ENCODE results near the gene GAREM1.

DNA sequence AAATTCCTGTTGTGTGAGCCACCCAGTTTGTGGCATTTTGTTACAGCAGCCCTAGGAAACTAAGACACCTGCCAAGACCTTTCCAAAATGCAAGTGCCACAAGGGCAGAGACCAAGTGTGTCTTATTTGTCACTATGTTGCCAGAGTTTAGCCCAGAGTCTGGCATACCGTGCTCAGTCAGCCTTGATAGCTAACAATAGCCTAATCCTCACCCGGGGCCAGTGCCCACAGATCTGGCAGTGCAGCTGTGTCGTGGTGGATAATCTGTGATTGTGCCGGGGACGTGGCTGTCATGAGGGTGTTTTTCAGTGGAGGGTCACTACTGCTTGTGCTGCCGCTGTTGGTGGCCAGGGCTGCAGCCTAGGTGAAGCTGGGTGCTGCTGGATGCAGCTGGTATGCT is 227.3 kb downstream of the GAREM1 start:
- TF ChIP-seq CTCF (IDR thresholded peaks at IDR 0.05; ENCODE audit: low read length) (no peak), EZH2 (IDR thresholded peaks at IDR 0.05; ENCODE audit: borderline replicate concordance, low read length) (no peak)
